HEK293 (cell line): Measurements from ENCODE around the gene SLC9C2.

Experiments
- CTCF ChIA-PET: fragments of 350-600 bp; formaldehyde crosslinking; extraction: SDS; loops from one replicate; lab custom pipeline; 2021; ENCODE audit warnings: antibody characterized with exemption; lab: Yijun Ruan, JAX
- POLR2A ChIA-PET: fragments of 300-600 bp; formaldehyde crosslinking; extraction: SDS; loops from one replicate; lab custom pipeline; 2020; ENCODE audit warnings: antibody characterized with exemption, inconsistent platforms; lab: Yijun Ruan, JAX
- H3K27ac ChIP-seq: fragments of 200-500 bp; sonication (Bioruptor generic); 2 replicates; pipeline ENCODE4 v1.5.1; 2014; ENCODE audit warnings: low read depth, low read length, control low read depth, inconsistent platforms; ENCODE audit errors: extremely low read depth
- H3K36me3 ChIP-seq, 2 experiments: fragments of 200-500 bp in 1 of 2; sonication (Bioruptor generic) in 1 of 2; 1 replicate in 1 of 2; 2 replicates in 1 of 2; pipeline ENCODE4 v1.5.1; 2014 to 2017; ENCODE audit warnings: inconsistent platforms in 2 of 2, low read length in 2 of 2; ENCODE audit not compliant: control insufficient read depth in 2 of 2, insufficient read depth in 1 of 2
- H3K4me1 ChIP-seq: fragments of 200-500 bp; sonication (Bioruptor generic); 2 replicates; pipeline ENCODE4 v1.5.1; 2014; ENCODE audit warnings: mild to moderate bottlenecking, low read length, inconsistent platforms; ENCODE audit not compliant: control insufficient read depth, insufficient read depth
- H3K4me3 ChIP-seq: 2 replicates; pipeline ENCODE4 v1.5.1; 2011; ENCODE audit warnings: low read depth, mild to moderate bottlenecking, control low read depth, low read length, moderate library complexity
- H3K9me3 ChIP-seq: fragments of 200-500 bp; sonication (Bioruptor generic); 2 replicates; pipeline ENCODE4 v1.5.1; 2014; ENCODE audit warnings: low read depth, low read length, inconsistent platforms; ENCODE audit not compliant: control insufficient read depth, insufficient read depth
- EGR2 ChIP-seq: fragments of 450-650 bp; formaldehyde crosslinking; IDR thresholded peaks from 2 replicates; pipeline ENCODE4 v1.5.1; 2016; ENCODE audit warnings: low read depth, missing biosample characterization, missing genetic modification characterization
- GFI1B ChIP-seq: fragments of 450-650 bp; formaldehyde crosslinking; IDR thresholded peaks from 2 replicates; pipeline ENCODE4 v1.5.1; 2016; ENCODE audit warnings: missing biosample characterization, missing genetic modification characterization
- KLF7 ChIP-seq: fragments of 450-650 bp; formaldehyde crosslinking; IDR thresholded peaks from 2 replicates; pipeline ENCODE4 v1.5.1; 2016; ENCODE audit warnings: missing biosample characterization, missing genetic modification characterization, borderline replicate concordance
- SALL2 ChIP-seq: fragments of 450-650 bp; formaldehyde crosslinking; IDR thresholded peaks from 2 replicates; pipeline ENCODE4 v1.5.0; 2017; ENCODE audit warnings: missing biosample characterization, mild to moderate bottlenecking, missing genetic modification characterization, borderline replicate concordance
- SETDB1 ChIP-seq: IDR thresholded peaks from one replicate; pipeline ENCODE4 v1.6.1; 2017; ENCODE audit warnings: mild to moderate bottlenecking, low read length, moderate library complexity, mixed read lengths; ENCODE audit not compliant: insufficient read length
- YY2 ChIP-seq: fragments of 450-650 bp; formaldehyde crosslinking; IDR thresholded peaks from 2 replicates; pipeline ENCODE4 v1.5.1; 2016; ENCODE audit warnings: missing biosample characterization, missing genetic modification characterization
- ZBTB7A ChIP-seq: fragments of 450-650 bp; formaldehyde crosslinking; IDR thresholded peaks from 2 replicates; pipeline ENCODE4 v1.5.1; 2016; ENCODE audit warnings: low read depth, missing biosample characterization, missing genetic modification characterization
- ZFHX2 ChIP-seq: fragments of 450-650 bp; formaldehyde crosslinking; conservative IDR thresholded peaks from 2 replicates; pipeline ENCODE4 v1.5.1; 2016; ENCODE audit warnings: missing biosample characterization, missing genetic modification characterization
- ZNF211 ChIP-seq: fragments of 450-650 bp; formaldehyde crosslinking; IDR thresholded peaks from 2 replicates; pipeline ENCODE4 v1.5.1; 2016; ENCODE audit warnings: low read depth, missing biosample characterization, missing genetic modification characterization
- ZNF266 ChIP-seq: fragments of 450-650 bp; formaldehyde crosslinking; IDR thresholded peaks from 2 replicates; pipeline ENCODE4 v1.5.1; 2016; ENCODE audit warnings: missing biosample characterization, missing genetic modification characterization, low read depth
- ZNF555 ChIP-seq: fragments of 450-650 bp; formaldehyde crosslinking; conservative IDR thresholded peaks from 2 replicates; pipeline ENCODE4 v1.5.1; 2017; ENCODE audit warnings: missing biosample characterization, mild to moderate bottlenecking, missing genetic modification characterization, inconsistent platforms
- ZNF560 ChIP-seq: fragments of 450-650 bp; formaldehyde crosslinking; IDR thresholded peaks from 2 replicates; pipeline ENCODE4 v1.5.1; 2017; ENCODE audit warnings: missing biosample characterization, missing genetic modification characterization, borderline replicate concordance
- ZNF596 ChIP-seq: fragments of 450-650 bp; IDR thresholded peaks from 2 replicates; pipeline ENCODE4 v1.5.0; 2018; ENCODE audit warnings: missing biosample characterization, mild to moderate bottlenecking, missing genetic modification characterization, moderate library complexity
- ZNF670 ChIP-seq: fragments of 450-650 bp; formaldehyde crosslinking; IDR thresholded peaks from 2 replicates; pipeline ENCODE4 v1.5.1; 2016; ENCODE audit warnings: missing biosample characterization, missing genetic modification characterization, low read depth
- ZNF677 ChIP-seq: fragments of 450-650 bp; IDR thresholded peaks from 2 replicates; pipeline ENCODE4 v1.5.0; 2018; ENCODE audit warnings: missing biosample characterization, mild to moderate bottlenecking, missing genetic modification characterization, moderate library complexity
- ZNF707 ChIP-seq: fragments of 450-650 bp; formaldehyde crosslinking; IDR thresholded peaks from 2 replicates; pipeline ENCODE4 v1.5.1; 2016; ENCODE audit warnings: missing biosample characterization, missing genetic modification characterization
- ZNF776 ChIP-seq: fragments of 450-650 bp; formaldehyde crosslinking; IDR thresholded peaks from 2 replicates; pipeline ENCODE4 v1.5.0; 2017; ENCODE audit warnings: missing biosample characterization, missing genetic modification characterization, borderline replicate concordance
- ZSCAN16 ChIP-seq: fragments of 450-650 bp; formaldehyde crosslinking; IDR thresholded peaks from 2 replicates; pipeline ENCODE4 v1.5.1; 2016; ENCODE audit warnings: missing biosample characterization, missing genetic modification characterization
- ZSCAN30 ChIP-seq: fragments of 450-650 bp; IDR thresholded peaks from 2 replicates; pipeline ENCODE4 v1.5.1; 2018; ENCODE audit warnings: missing biosample characterization, mild to moderate bottlenecking, missing genetic modification characterization, moderate library complexity
- TF ChIP-seq, protein P1 (sequence below): fragments of 450-650 bp; formaldehyde crosslinking; IDR thresholded peaks from 2 replicates; pipeline ENCODE4 v1.5.1; 2016; ENCODE audit warnings: missing biosample characterization, missing genetic modification characterization
- TF ChIP-seq, protein P2 (sequence below): fragments of 450-650 bp; formaldehyde crosslinking; IDR thresholded peaks from 2 replicates; pipeline ENCODE4 v1.5.1; 2016; ENCODE audit warnings: missing biosample characterization, missing genetic modification characterization
- TF ChIP-seq, protein P3 (sequence below): fragments of 450-650 bp; formaldehyde crosslinking; IDR thresholded peaks from 2 replicates; pipeline ENCODE4 v1.5.1; 2016; ENCODE audit warnings: missing biosample characterization, missing genetic modification characterization
- TF ChIP-seq, protein P4 (sequence below): fragments of 450-650 bp; formaldehyde crosslinking; IDR thresholded peaks from 2 replicates; pipeline ENCODE4 v1.5.1; 2016; ENCODE audit warnings: missing biosample characterization, missing genetic modification characterization

SLC9C2 gene

DNA sequence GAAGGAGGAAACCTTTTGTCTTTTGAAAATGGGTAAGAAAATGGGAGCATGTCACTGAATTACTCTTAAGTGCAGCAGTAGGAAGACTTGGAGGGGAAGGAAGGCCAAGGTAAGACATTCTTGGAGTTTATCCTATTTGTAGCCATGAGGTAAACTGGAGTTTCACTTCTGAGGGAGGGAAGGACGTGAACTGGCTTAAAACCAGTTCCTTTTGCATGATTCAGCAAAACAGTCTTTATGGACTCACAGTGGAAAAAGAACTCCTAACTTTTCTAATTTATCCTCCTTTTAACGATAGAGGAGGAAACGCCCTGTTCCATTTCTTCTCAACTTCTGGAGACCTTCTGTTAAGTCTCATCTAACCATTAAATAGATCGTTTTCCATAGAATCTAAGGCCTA is 123.2 kb downstream of the SLC9C2 start:
- no peak for TF ChIP-seq ZNF670 (tag by site-specific recombination)
- no peak for TF ChIP-seq YY2 (tag by site-specific recombination)
- TF ChIP-seq ZNF266 = no peak
- TF ChIP-seq ZNF560 = no peak
- TF ChIP-seq, protein P1, sequence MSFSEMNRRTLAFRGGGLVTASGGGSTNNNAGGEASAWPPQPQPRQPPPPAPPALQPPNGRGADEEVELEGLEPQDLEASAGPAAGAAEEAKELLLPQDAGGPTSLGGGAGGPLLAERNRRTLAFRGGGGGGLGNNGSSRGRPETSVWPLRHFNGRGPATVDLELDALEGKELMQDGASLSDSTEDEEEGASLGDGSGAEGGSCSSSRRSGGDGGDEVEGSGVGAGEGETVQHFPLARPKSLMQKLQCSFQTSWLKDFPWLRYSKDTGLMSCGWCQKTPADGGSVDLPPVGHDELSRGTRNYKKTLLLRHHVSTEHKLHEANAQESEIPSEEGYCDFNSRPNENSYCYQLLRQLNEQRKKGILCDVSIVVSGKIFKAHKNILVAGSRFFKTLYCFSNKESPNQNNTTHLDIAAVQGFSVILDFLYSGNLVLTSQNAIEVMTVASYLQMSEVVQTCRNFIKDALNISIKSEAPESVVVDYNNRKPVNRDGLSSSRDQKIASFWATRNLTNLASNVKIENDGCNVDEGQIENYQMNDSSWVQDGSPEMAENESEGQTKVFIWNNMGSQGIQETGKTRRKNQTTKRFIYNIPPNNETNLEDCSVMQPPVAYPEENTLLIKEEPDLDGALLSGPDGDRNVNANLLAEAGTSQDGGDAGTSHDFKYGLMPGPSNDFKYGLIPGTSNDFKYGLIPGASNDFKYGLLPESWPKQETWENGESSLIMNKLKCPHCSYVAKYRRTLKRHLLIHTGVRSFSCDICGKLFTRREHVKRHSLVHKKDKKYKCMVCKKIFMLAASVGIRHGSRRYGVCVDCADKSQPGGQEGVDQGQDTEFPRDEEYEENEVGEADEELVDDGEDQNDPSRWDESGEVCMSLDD (tag by site-specific recombination) = no peak
- no peak for TF ChIP-seq EGR2 (tag by site-specific recombination)
- TF ChIP-seq ZBTB7A = no peak
- no peak for TF ChIP-seq ZNF776 (tag by site-specific recombination)
- TF ChIP-seq ZSCAN30 (tag by site-specific recombination) = no peak
- TF ChIP-seq ZNF707 (tag by site-specific recombination) = no peak
- no peak for TF ChIP-seq ZNF555 (tag by site-specific recombination)
- TF ChIP-seq KLF7 = no peak
- TF ChIP-seq SETDB1 = no peak
- TF ChIP-seq SALL2 = no peak
- TF ChIP-seq, protein P2, sequence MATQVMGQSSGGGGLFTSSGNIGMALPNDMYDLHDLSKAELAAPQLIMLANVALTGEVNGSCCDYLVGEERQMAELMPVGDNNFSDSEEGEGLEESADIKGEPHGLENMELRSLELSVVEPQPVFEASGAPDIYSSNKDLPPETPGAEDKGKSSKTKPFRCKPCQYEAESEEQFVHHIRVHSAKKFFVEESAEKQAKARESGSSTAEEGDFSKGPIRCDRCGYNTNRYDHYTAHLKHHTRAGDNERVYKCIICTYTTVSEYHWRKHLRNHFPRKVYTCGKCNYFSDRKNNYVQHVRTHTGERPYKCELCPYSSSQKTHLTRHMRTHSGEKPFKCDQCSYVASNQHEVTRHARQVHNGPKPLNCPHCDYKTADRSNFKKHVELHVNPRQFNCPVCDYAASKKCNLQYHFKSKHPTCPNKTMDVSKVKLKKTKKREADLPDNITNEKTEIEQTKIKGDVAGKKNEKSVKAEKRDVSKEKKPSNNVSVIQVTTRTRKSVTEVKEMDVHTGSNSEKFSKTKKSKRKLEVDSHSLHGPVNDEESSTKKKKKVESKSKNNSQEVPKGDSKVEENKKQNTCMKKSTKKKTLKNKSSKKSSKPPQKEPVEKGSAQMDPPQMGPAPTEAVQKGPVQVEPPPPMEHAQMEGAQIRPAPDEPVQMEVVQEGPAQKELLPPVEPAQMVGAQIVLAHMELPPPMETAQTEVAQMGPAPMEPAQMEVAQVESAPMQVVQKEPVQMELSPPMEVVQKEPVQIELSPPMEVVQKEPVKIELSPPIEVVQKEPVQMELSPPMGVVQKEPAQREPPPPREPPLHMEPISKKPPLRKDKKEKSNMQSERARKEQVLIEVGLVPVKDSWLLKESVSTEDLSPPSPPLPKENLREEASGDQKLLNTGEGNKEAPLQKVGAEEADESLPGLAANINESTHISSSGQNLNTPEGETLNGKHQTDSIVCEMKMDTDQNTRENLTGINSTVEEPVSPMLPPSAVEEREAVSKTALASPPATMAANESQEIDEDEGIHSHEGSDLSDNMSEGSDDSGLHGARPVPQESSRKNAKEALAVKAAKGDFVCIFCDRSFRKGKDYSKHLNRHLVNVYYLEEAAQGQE (tag by site-specific recombination) = no peak
- TF ChIP-seq, protein P3, sequence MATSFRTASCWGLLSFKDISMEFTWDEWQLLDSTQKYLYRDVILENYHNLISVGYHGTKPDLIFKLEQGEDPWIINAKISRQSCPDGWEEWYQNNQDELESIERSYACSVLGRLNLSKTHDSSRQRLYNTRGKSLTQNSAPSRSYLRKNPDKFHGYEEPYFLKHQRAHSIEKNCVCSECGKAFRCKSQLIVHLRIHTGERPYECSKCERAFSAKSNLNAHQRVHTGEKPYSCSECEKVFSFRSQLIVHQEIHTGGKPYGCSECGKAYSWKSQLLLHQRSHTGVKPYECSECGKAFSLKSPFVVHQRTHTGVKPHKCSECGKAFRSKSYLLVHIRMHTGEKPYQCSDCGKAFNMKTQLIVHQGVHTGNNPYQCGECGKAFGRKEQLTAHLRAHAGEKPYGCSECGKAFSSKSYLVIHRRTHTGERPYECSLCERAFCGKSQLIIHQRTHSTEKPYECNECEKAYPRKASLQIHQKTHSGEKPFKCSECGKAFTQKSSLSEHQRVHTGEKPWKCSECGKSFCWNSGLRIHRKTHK (tag by site-specific recombination) = no peak
- no peak for TF ChIP-seq ZNF677 (tag by site-specific recombination)
- no peak for TF ChIP-seq ZNF596
- ChIA-PET POLR2A (no interaction called here), CTCF (interaction anchor here (0.7 kb wide), 2 partner anchors 25 to 392 kb away, joined by 3 to 5 read pairs; no protein-coding TSS in a partner anchor)
- Histone ChIP-seq H3K4me3 (no peak overlapping the region), H3K27ac (no peak overlapping the region), H3K4me1 (peaks cover 6% of the 10 kb centered on the region), H3K36me3 (peaks cover 15 to 56% of the 10 kb centered on the region in 2 experiments), H3K9me3 (no peaks in the 10 kb centered on the region)

DNA sequence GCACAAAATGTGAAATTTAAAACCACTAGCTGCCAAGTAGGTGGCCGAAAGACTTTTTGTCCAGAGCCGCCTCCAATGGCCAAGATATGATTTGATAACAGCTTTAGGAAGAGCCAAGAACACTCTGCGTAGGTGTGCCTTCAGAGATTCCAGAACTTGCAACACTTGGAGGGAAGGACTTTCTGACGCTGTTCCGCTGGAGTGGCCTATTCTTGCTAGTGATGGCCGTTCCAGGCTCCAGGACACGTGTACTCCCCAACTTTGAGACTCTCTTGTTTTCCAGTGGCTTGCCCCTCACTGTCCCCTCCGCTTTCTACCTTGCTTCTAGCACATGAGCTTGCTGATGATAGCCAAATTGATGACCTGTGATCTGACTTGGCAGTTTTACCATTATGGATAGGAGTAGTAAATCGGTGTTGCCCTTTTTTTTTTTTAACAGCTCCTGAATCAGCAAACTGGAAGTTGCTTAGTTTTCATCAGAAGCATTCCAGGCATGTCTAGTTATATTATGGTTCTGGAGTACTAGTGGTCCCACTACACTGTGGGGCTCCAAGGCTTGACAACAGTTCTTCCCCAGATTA is 124.7 kb downstream of the SLC9C2 start:
- H3K4me1 ChIP-seq = peaks cover 6% of the 10 kb centered on the region
- H3K36me3 ChIP-seq = peaks cover 8 to 43% of the 10 kb centered on the region in 2 experiments
- ChIA-PET CTCF (interaction anchor here (0.7 to 1.2 kb wide), 4 partner anchors 29 to 861 kb away, joined by 3 to 7 read pairs (median 4); no protein-coding TSS in a partner anchor), POLR2A (interaction anchor here (0.6 to 2.6 kb wide), 9 partner anchors 9 to 1522 kb away, joined by 3 to 24 read pairs (median 4); partner anchors contain the start of genes CACYBP, CENPL, DARS2 and KLHL20)
- H3K27ac ChIP-seq = peak overlapping the region; percentile 85; the same call in 1 of the 2 replicates
- H3K4me3 ChIP-seq = peak overlapping the region; percentile 87
- no peaks in the 10 kb centered on the region for H3K9me3 ChIP-seq
- TF ChIP-seq ZNF560 = no peak
- TF ChIP-seq ZNF211 (tag by site-specific recombination) = no peak
- no peak for TF ChIP-seq GFI1B (tag by site-specific recombination)
- no peak for TF ChIP-seq ZSCAN16 (tag by site-specific recombination)
- TF ChIP-seq, protein P4, sequence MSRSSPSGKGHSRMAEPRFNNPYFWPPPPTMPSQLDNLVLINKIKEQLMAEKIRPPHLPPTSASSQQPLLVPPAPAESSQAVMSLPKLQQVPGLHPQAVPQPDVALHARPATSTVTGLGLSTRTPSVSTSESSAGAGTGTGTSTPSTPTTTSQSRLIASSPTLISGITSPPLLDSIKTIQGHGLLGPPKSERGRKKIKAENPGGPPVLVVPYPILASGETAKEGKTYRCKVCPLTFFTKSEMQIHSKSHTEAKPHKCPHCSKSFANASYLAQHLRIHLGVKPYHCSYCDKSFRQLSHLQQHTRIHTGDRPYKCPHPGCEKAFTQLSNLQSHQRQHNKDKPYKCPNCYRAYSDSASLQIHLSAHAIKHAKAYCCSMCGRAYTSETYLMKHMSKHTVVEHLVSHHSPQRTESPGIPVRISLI (tag by site-specific recombination) = 0 out of 2 replicates have a peak, but pooled peaks have one; percentile 14
- TF ChIP-seq ZFHX2 (tag by site-specific recombination) = peak; percentile 24; the same call in 1 of the 2 replicates
